Ishikawa (cell line): ENCODE results near the gene RPL19.

Experiments used
- CEBPB ChIP-seq: IDR thresholded peaks from 2 replicates; pipeline ENCODE4 v1.6.1; 2012
- CREB1 ChIP-seq: IDR thresholded peaks from 2 replicates; pipeline ENCODE4 v1.6.1; 2012; ENCODE audit warnings: low read depth
- EGR1 ChIP-seq: IDR thresholded peaks from 2 replicates; pipeline ENCODE4 v1.6.1; 2012
- EP300 ChIP-seq: IDR thresholded peaks from 2 replicates; pipeline ENCODE4 v1.6.1; 2012; ENCODE audit warnings: borderline replicate concordance
- FOXM1 ChIP-seq: IDR thresholded peaks from 2 replicates; pipeline ENCODE4 v1.6.1; 2012; ENCODE audit warnings: low read depth, borderline replicate concordance
- NFIC ChIP-seq: IDR thresholded peaks from 2 replicates; pipeline ENCODE4 v1.6.1; 2012
- RAD21 ChIP-seq: IDR thresholded peaks from 2 replicates; pipeline ENCODE4 v1.6.1; 2012; ENCODE audit warnings: low read depth
- REST ChIP-seq: IDR thresholded peaks from 2 replicates; pipeline ENCODE4 v1.6.1; 2012; ENCODE audit warnings: low read depth, mild to moderate bottlenecking
- TAF1 ChIP-seq: IDR thresholded peaks from 2 replicates; pipeline ENCODE4 v1.6.1; 2012; ENCODE audit warnings: low read depth, mild to moderate bottlenecking
- TCF12 ChIP-seq: IDR thresholded peaks from 2 replicates; pipeline ENCODE4 v1.6.1; 2012; ENCODE audit warnings: low read depth
- TEAD4 ChIP-seq: IDR thresholded peaks from 2 replicates; pipeline ENCODE4 v1.6.1; 2012
- YY1 ChIP-seq: IDR thresholded peaks from 2 replicates; pipeline ENCODE4 v1.6.1; 2012; ENCODE audit warnings: low read depth
- ZBTB7A ChIP-seq: IDR thresholded peaks from 2 replicates; pipeline ENCODE4 v1.6.1; 2012; ENCODE audit warnings: low read depth
- TF ChIP-seq, protein P1 (sequence below): IDR thresholded peaks from 2 replicates; pipeline ENCODE4 v1.6.1; 2012
- TF ChIP-seq, protein P2 (sequence below): IDR thresholded peaks from 2 replicates; pipeline ENCODE4 v1.6.1; 2012

The RPL19 gene

DNA sequence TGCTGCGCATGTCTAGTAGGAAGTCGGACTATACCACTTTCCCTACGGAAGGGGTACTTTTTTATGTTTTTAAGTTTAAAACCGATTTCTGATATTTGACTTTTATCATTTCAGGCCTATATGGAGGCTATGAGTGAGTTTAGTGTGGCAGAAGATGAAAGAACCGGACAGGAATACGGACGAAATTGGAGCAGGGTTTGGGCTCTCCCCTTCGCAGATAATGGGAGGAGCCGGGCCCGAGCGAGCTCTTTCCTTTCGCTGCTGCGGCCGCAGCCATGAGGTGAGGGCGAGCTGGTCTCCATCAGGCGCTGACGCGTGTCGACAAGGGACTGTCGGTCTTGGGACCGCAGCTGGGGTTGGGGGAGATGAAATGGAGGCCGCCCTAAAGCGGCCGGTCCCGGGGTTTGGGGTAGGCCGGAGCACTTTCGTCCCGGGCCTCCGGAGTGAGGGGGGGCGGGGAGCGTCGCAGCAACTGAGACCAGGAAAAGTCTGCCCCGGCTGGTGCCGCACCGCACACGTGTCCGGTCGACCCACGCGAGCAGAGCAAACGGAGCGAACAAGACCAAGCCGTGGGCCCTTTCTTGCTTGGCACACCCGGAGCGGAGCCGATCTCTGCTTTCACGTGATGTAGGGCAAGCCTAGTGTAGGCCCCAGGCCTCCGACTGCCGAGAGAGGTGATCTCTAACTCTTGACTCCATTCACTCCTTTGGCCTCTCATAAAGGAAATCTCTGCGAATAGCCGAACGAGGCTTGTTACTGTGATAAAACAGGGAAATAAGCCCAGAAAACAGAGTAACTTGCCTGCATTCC is at the start of gene RPL19:
RPL19 (plus strand) TSS at position 214 of the 810 bp plus-strand sequence; CDS start at position 276, 62 bp downstream.
- TF ChIP-seq TEAD4: no peak
- TF ChIP-seq, protein P1, sequence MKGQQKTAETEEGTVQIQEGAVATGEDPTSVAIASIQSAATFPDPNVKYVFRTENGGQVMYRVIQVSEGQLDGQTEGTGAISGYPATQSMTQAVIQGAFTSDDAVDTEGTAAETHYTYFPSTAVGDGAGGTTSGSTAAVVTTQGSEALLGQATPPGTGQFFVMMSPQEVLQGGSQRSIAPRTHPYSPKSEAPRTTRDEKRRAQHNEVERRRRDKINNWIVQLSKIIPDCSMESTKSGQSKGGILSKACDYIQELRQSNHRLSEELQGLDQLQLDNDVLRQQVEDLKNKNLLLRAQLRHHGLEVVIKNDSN: no peak; the same call in 1 of the 2 replicates
- TF ChIP-seq CEBPB: no peak
- TF ChIP-seq, protein P2, sequence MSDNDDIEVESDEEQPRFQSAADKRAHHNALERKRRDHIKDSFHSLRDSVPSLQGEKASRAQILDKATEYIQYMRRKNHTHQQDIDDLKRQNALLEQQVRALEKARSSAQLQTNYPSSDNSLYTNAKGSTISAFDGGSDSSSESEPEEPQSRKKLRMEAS: peak; percentile 90
- TF ChIP-seq NFIC: no peak
- TF ChIP-seq ZBTB7A: no peak
- no peak for TF ChIP-seq TCF12
- peak; percentile 76; the same call in 1 of the 2 replicates for TF ChIP-seq YY1
- no peak for TF ChIP-seq EP300
- TF ChIP-seq REST: no peak
- no peak for TF ChIP-seq CREB1
- no peak for TF ChIP-seq EGR1
- peak; percentile 95 for TF ChIP-seq TAF1
- TF ChIP-seq FOXM1: no peak; the same call in 1 of the 2 replicates
- no peak for TF ChIP-seq RAD21

GRCh38 chr17:39150795-39151149 is 49.3 kb upstream of the RPL19 start:
- TF ChIP-seq CREB1 (no peak), TAF1 (no peak), TCF12 (no peak), EP300 (no peak), TEAD4 (no peak), RAD21 (no peak), CEBPB (no peak), YY1 (no peak), EGR1 (no peak), REST (no peak), FOXM1 (no peak), NFIC (no peak), ZBTB7A (no peak)
- TF ChIP-seq, protein P2: no peak
- TF ChIP-seq, protein P1: no peak

GRCh38 chr17:39151150-39151942 is 48.7 kb upstream of the RPL19 start, which contains the start of gene PLXDC1:
PLXDC1 (minus strand) TSS chr17:39151637; CDS start chr17:39151437, 200 bp downstream.
- no peak for TF ChIP-seq ZBTB7A
- no peak for TF ChIP-seq NFIC
- no peak for TF ChIP-seq EP300
- TF ChIP-seq REST: no peak
- no peak for TF ChIP-seq FOXM1
- TF ChIP-seq, protein P2: no peak
- TF ChIP-seq RAD21: no peak
- TF ChIP-seq, protein P1: no peak
- no peak for TF ChIP-seq EGR1
- TF ChIP-seq YY1: no peak
- no peak for TF ChIP-seq TEAD4
- TF ChIP-seq CEBPB: no peak
- no peak for TF ChIP-seq CREB1
- TF ChIP-seq TAF1: no peak
- TF ChIP-seq TCF12: no peak
